Skin of body (tissue), 2 donors: Measurements from ENCODE around the gene WNT10A. TPM values are rescaled to one million over a fixed set of nuclear protein-coding genes. Genes with fewer than 3 reads are reported as not detected.
A peak's percentile ranks its signal among the peaks of the same experiment; 100 is the strongest.

ENCODE experiments used
- DNase-seq: peaks from one replicate; lab custom pipeline; 2025; lab: John Stamatoyannopoulos, UW
- total RNA-seq: library from RNA; depleted of rRNA; stranded (reverse); fragments of >200 nt; gene quantifications from one replicate; pipeline ENCODE4 v1.2.3, GENCODE V29; 2014

WNT10A gene
- total RNA-seq, 1 donor from 2014 or later: 5.7 TPM

DNA sequence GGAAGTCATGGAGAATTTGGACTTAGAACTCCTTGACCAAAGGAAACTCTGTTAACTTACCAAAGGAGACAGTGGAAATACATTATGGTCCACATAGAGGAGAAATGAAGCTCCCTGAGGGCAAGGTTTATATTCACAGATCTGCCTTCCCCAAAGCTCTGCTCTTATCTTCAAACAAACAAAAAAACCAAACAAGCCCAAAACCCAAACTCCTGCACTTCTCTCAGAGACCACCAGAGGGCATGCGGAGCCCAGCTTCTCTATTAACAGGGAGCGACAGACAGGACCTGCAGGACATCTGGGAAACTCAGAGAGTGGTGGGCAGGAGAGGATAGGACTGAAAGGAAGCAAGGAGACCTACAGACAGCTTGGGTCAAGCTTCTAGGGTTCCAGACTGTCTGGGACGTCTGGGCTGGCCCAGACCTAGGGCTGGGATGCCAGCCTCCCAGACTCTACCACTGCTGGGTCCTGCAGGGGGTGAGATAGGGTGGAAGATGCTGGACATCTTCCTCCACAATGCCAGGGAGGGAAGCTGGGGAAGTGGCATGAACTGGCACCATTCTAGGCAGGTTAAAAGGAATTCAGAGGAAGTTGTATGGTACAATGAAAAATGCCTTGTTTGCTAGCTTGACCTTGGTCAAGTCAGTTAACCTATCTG, 4.0 kb upstream of the WNT10A start:
- peak; percentile 54 for DNase-seq

DNA sequence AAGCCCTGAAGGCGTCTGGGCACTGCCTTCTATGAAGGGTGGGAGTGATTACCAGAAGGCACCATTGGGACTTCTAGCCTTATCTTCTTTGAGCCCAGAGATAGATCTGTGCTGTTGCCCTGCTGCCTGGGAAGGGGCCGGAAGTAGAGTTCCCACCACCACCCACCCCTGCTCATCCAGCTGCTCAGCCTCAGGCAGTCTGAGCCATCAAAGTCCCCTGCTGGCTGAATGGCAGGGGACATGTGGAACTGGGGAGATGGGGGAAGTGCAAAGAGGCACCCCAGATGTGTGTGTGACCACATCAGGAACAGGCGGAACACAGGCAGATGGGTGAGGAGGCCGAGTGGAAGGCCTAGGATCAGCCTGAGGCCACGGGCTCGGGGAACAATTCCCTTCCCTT, 3.3 kb upstream of the WNT10A start:
- DNase-seq: no peak

DNA sequence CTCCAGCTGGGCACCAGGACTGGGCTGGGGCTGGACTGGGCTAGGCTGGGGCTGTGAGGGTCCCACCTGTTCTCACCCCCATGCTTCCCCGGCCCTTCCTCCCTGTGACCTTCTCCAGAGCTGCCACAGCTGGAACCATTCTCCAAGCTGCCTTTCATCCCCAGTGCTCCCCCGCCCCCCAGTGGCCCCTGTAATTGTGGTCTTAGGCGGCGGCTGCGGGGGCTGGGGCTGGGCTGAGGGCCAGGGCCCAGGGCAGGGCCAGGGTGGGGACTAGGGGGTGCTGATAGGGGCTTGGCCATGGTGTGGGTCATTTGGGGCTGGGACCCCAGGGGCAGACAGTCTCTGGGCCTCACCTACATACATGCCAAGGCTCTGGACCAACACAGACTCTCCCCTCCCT, 2.8 kb upstream of the WNT10A start:
- DNase-seq: no peak

DNA sequence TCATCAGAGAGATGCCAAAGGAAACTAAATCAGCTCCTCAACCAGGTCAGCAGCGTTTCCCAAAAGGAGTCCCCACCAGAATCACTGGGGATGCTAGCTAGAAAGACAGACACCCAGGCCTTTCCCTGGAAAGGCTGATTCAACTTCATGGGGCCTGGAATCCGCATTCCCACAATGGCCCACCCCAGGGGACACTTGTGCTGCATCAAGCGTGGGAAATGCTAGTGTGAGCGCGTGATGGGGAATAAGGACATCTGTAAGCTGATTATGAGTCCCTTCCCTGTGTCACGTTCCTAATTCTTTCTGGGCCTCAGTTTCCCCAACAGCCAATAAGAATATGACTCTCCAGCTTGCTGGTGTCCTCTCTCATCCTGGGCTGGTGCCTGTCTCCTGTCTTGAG, 2.2 kb upstream of the WNT10A start:
- no peak for DNase-seq

DNA sequence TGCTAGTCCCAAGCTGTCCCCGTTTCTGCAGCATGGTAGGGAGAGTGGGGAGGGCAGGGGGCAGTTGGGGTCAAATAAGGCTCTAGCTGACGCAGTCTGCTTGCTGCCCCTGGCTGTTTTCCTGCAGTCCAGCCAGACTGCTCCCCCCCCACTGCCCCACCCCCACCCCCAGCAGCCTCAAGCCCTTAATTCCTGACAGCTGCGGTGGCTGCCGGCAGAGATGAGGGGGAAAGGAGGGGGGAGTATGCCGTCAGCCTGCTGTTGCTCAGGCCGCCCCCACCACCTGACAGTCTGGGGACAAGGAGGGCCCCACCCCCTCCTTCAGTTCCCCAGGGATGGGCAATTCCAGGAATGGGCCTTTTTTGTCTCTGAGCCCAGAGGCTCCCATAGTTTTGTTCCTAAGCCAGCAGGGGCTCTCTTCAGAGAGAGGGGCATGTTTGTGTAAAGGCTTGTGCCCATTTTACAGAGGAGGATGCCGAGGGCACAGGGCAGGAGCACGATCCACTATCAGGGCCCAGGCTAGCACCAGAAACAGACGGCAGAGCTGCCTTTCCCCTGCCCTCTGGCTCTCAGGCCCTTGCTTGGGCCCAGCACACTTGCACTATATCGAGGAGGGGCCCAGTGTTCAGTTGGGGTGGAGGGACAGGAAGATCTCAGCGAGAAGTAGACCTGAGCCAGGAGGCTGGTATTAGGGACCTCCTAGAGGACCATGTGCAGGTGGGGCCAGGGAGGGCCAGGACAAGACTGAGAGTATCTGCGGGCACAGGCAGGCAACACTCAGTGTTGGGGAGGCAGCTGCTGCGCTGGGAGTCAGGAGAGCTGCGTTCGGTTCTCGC, 1.5 kb upstream of the WNT10A start:
- no peak for DNase-seq

DNA sequence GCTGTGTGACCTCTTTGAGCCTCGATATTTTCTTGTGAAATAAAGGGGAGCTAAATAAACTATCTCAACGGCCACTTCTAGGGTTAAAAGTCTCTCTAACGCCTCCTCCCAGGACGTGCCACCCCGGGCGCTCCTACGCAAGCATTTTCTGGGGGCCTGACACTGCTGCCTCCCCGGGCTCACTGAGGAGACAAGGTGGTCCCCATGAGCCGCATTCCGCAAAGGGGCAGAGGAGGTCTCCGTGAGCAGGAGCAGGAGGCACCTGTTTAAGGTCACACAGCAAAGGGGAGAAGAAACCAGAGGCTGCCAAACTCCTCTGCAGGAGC, 913 bp upstream of the WNT10A start:
- DNase-seq: no peak

DNA sequence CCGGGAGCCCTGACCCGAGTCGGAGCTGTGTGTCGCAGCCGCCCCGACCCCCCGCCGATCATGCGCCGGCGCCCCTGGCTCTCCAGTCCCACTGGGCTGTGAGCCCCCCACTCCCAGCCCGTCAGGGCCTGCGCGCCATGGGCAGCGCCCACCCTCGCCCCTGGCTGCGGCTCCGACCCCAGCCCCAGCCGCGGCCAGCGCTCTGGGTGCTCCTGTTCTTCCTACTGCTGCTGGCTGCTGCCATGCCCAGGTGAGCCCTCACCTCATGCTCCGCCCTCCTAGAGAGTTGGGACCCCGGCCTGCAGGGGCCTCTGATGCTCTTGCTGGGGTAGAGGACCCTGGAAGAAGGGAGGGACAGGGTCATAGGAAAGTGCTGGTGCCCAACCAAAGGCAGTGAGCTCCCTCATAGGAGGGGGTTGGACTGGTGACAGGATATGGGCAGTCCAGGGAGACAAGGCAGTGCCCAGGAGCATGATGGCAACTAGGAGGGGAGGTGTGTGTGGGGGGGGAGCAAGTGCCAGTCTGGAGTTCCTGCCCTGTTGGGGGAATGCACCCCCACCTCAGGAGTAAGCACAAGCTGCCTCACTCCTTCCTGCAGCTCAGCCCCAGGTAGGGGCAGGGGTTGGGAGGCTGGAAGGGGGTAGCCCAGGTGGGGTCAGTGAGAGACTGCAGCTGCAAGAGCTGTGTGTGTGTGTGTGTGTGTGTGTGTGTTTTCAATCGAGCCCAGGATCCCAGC, 375 bp downstream of the WNT10A start:
- no peak for DNase-seq

DNA sequence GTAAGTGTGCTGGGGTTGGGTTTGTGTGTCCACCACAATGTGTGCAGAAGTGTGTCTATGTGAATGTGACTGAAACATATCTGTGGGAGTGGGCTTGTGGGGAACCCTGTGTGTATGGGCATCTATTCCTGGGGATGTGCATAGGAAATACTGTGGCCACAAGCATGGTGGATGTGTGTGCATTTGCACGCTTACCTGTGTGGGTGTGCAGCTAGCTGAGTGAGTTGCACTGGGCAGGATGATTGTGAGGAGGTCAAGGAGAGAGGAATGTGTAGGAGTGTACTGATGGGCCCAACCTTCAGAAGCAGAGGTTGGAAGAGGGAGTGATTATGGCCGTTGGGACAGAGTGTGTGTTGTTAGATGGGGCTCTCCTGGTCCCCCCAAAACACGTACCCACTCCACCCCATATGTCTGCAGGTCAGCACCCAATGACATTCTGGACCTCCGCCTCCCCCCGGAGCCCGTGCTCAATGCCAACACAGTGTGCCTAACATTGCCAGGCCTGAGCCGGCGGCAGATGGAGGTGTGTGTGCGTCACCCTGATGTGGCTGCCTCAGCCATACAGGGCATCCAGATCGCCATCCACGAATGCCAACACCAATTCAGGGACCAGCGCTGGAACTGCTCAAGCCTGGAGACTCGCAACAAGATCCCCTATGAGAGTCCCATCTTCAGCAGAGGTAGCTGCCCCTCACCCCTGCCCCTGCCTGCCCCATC, 1.2 kb downstream of the WNT10A start:
- DNase-seq: no peak

DNA sequence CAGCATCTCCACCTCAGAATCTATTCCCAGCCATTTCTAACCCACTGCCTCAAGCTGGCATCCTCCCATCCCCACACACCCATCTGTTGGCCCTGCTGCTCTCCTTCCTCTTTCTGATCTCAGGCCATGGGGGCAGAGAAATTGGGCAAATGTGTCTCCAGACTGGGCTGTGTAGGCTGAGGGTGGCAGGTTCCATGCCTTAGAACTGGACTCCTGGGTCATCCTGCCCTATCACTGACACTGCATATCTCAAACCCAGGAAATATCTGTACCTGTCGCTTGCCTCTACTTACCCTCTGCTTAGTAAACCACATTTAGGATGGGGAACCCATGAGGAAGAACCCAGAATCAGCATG, 1.8 kb downstream of the WNT10A start:
- no peak for DNase-seq

DNA sequence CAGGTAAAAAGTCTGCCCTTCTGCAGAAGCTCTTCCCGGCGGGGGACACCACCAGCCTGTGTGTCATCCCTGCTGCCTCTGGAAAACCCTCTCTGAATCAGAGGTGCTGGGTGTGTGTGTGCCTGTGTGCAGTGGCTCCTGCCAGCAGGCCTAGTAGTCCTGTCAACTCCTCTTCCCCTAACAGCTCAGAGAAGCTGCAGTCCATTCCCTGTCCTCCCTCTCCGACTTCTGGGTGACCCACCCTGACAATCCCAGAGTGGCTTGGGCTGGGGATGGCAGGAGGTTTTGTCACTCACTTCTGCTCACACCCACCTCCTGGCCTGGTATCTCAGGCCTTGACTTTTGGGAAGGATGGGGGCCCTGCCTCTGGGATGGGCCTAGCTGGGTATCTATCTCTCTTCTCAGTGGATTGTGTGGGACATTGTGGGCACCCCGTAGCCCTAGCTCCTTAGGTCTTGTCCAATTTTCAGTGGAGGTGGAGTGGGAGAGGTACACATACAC, 2.3 kb downstream of the WNT10A start:
- no peak for DNase-seq

DNA sequence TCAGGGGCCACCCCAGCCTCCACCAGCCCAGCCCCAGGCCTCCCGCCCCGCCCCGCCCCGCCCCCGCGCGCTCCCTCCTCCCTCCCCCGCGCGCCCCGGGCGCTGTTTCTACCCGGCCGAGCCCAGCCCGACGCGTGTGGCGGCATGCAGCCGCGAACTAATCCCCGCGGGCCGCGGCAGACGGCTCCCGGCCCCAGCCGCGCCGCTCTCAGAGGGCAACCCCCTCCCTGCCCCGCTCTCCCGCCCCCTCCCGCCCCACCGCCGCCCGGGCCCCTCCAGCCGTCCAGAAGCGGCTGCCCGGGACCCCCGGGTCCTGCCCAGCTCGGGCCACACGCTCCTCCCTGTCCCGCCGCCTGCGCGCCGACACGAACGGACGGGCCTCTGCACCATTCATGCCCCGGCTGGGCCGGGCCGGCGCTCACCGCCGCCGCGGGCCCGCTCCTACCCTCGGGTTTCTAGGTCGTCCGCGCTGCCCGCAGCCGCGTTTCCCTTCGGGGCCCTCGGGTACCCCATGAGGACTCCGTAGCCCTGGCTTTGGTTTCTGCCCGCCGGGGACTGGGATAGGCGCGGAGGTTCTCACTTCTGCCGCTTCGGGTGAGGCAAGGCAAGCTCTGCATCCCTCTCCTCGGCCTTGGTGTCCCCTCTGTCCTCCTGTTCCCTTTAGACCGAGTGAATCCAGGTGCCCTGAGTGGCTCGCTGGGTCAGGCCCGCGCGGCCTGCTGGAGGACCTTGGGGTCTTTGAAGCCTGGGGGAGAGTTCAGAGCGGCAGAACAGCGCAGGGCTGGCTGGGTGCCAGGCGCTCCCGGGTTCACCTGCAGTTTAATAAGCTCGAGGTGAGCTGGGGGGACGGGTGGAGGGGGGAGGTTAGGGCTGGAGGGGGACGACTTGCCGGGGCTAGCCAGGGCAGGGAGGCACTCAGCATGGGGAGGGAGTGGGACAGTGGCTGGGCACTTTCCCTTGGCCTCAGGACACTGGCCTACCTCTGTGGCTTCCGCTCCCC, 3.1 kb downstream of the WNT10A start:
- DNase-seq: no peak

DNA sequence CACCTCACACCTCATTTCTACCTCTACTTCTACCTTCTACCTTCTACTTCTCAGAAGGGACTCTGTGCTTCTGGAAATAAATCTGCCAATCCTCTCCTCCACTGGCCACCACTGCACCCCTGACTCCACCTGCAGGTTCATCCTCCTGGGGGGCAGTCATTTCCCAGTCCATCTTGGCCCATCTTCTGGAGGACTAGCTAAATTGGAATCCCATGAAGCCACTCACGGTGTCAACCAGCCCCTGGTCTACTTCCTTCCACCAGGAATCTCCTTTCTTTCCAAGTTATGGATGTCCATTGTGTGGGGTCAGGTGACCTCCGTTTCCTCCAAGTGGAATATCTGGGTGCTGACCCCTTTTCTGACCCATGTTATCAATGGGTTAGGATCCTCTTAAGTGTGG, 3.9 kb downstream of the WNT10A start:
- no peak for DNase-seq

DNA sequence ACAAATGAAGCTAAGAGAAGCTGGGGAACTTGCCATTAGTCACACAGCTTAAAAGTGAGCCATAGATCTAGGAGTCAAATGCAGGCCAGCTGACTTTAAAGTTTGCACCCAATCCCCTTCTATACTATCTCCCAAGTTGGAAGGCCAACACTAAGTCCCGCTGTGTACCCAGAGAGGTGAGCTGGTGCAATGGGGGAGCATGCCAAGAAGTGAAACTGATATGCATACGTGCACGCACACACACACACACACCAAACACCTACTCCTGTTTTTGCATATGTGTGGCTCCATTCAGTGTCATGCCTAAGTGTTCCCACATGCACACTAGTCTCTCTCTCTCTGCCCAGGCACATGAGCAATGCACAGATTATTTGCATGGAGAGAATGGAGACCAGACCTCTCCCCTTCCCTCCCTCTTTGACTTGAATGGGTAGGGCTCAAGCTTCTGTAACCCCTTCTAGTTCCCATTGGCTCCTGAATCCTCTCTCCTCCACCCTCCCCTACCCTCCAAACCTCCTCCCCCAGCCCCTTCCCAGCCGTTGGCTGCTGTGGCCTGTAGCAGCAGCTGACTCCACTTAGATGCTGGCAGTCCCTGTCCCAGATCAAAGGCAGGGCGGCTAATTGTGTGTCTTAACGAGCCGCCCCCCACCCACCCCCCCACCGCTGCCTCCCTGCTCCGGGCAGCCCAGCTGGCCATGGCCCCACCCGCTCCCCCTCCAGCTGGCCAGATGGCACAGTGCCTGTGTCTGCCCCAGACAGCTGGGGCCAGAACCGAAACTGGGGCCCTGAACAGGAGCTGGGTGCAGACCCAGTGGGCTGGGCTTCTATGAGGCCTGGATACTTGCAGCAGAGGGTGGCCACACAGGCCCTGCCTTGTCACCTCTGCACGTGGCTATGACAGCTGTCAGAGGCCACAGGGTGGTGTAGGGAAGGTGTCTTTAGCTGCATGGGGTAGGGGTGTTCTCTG, 5.6 kb downstream of the WNT10A start:
- peak; percentile 81 for DNase-seq

DNA sequence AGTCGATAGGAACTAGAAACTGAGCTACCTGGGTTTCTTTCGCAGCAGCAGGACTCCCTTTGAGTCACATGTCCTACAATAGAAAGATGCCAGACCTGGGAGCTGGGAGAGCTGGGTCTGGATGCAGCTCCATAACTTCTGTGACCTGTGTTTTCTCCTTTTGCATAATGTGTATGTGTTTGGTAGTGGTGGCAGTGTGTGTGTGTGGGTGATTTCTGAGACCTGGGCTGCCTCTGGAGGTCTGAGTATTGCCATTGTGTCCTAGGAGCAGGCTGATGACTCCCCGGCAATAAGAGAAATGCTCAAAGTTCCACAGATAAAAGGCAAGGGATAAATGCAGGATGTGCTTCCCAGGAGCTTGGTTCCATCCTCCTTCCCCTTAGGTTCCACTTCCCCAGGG, 6.4 kb downstream of the WNT10A start:
- DNase-seq: no peak

DNA sequence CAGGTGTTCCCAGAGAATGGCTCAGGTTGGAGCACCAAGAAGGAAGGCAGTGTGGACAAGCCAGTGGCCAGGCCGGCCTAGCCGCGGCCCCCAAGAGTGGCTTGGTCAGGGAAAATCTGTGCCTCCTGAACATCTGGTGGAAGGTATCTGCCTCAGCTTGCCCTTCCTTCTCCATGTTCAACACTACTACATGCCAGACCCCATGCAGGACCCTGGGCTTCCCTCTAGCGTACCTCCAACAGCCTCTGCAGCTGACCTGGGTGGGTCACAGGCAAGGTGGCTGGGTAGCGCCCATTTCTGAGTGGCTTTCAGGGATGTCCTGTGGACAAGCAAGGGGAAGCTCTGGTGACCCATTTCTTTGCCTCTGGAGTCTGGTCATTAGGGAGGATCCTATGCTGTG, 7.7 kb downstream of the WNT10A start:
- no peak for DNase-seq

DNA sequence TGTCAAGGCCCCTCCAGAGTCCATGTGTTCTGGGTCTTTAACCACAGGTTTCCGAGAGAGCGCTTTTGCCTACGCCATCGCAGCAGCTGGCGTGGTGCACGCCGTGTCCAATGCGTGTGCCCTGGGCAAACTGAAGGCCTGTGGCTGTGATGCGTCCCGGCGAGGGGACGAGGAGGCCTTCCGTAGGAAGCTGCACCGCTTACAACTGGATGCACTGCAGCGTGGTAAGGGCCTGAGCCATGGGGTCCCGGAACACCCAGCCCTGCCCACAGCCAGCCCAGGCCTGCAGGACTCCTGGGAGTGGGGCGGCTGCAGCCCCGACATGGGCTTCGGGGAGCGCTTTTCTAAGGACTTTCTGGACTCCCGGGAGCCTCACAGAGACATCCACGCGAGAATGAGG, 9.3 kb downstream of the WNT10A start:
- no peak for DNase-seq

DNA sequence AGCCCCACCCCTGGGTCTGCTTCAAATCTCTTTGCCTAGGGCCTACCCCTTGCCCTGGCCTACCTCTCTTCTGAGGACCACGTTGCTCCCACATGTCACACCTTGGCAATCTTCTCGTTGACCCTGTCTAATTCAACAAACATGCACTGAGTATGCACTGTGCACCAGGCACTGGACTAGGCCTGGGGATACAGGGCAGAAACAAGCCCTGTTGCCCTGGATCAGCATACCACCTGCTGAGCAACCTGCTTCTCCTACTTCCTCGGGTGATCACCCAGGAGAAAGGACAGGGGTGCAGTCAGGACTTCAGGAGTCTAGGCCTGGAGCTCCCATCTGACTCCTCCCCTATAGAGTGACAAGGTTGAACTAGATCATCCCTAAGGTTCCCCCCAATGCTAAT, 9.7 kb downstream of the WNT10A start:
- no peak for DNase-seq

DNA sequence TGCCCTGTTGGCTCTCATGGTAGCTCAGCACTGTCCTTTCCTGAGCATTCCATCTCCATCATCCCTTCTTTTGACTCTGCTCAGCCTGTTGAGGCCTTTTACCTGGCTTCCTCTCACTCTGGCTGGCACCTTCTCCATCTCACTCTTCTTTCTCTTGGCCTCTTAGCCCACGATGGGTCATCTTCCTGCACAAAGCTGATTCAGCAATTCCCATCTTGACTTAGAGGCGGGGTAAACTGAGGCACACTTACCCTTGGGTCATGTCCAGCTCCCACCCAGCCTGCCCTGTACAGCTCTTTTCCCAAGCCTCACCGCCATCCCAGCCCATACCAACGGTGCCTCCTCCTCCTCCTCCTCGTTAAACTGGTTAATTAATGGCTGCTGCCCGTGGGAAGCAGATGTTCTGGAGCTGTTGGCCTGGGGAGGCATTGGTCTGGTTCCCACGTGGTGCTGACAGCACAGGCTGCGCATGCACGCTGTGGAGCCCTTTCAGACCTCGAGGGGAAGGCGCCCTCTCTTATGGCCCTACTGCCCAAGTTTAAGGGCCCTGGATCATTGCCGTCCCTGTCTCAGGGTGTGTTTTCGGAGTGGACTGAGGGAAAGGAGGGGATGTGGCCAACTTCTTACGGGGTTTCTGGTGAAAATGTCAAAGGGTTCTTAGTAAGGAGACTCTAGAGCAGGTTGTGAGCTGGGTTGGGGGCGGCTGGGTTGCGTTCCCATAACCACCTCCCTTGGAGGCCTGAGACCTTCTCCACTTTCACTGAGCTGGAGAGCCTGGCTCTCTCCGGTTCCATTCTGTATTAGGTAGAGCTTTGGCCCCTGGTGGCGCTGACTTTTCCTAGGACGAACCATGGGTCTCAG, 10.9 kb downstream of the WNT10A start:
- DNase-seq: no peak
